Testis (tissue), 3 donors: ENCODE measurements around the gene HDAC1. TPM values are rescaled to one million over a fixed set of nuclear protein-coding genes. Genes with fewer than 3 reads are reported as not detected.

ENCODE experiments used
- DNase-seq: peaks from one replicate; pipeline ENCODE4 v3.0.0-alpha.2; 2019
- H3K27ac ChIP-seq, 2 donors: fragments of 200-600 bp; sonication (generic); one replicate each; pipeline ENCODE4 v1.5.1; 2019
- H3K27me3 ChIP-seq: fragments of 200-600 bp; sonication (generic); one replicate; pipeline ENCODE4 v1.5.1; 2019
- H3K36me3 ChIP-seq: fragments of 200-600 bp; sonication (generic); one replicate; pipeline ENCODE4 v1.5.1; 2017; ENCODE audit warnings: low read depth; ENCODE audit errors: missing control alignments
- H3K4me1 ChIP-seq: fragments of 200-600 bp; sonication (generic); one replicate; pipeline ENCODE4 v1.5.1; 2019
- H3K4me3 ChIP-seq, 2 donors: fragments of 200-600 bp; sonication (generic); one replicate each; pipeline ENCODE4 v1.5.1; 2017 to 2019
- H3K9me3 ChIP-seq: fragments of 200-600 bp; sonication (generic); one replicate; pipeline ENCODE4 v1.5.1; 2017
- CTCF ChIP-seq, 3 experiments: fragments of 450-650 bp in 2 of 3; fragments of 200-600 bp in 1 of 3; sonication (generic) in 1 of 3; IDR thresholded peaks; one replicate each; pipeline ENCODE4 v1.5.1; 2016 to 2019; ENCODE audit warnings: antibody characterized with exemption in 3 of 3, mild to moderate bottlenecking in 2 of 3, moderate library complexity in 1 of 3
- POLR2A ChIP-seq: fragments of 450-650 bp; IDR thresholded peaks from one replicate; pipeline ENCODE4 v1.6.1; 2017; ENCODE audit warnings: antibody characterized with exemption, mild to moderate bottlenecking, moderate library complexity
- WGBS, 2 donors: methylation state at CpG; one replicate each; pipeline ENCODE4 v1.1.5; 2018; 5-methylcytosine and 5-hydroxymethylcytosine counted together
- intact Hi-C: fragments of 100-400 bp; cut with DNase I; formaldehyde crosslinking; loops from one replicate; pipeline ENCODE4 v1.15.1; 2023; ENCODE audit warnings: low total_unique reads
- polyA plus RNA-seq: library from polyadenylated mRNA; stranded (reverse); fragments of 350-450 nt; fragmentation: Illumina TruSeq; extraction: RNeasy Lipid Tissue Mini Kit (QIAGEN cat#74804); gene quantifications from one replicate; pipeline ENCODE4 v1.2.3, GENCODE V29; 2014; ENCODE audit warnings: low read depth, low replicate concordance; ENCODE audit not compliant: insufficient read depth
- total RNA-seq, 2 donors: library from RNA; depleted of rRNA; stranded (reverse); fragments of >200 nt; gene quantifications; one replicate each; pipeline ENCODE4 v1.2.3, GENCODE V29; 2016

Gene HDAC1
- total and polyA plus RNA-seq, 3 donors from 2014 or later = 83.1 to 99.2 (median 91.6) TPM

- intact Hi-C loops = no loop called here
- no peak overlapping the region for H3K4me3 ChIP-seq
- DNase-seq = no peak
- H3K27ac ChIP-seq = peak overlapping the region; percentile 34 to 98
- TF ChIP-seq CTCF (IDR thresholded peaks at IDR 0.05) (no peak), POLR2A (no peak)
- 56 to 73% methylated on average over 3 of the region's 3 CpGs for WGBS, 2 donors
- H3K9me3 ChIP-seq = no peaks in the 10 kb centered on the region
- H3K27me3 ChIP-seq = no peaks in the 10 kb centered on the region
- H3K36me3 ChIP-seq = no peaks in the 10 kb centered on the region
- peaks cover 54% of the 10 kb centered on the region for H3K4me1 ChIP-seq
Observed at GRCh38 chr1:32358435-32358834, 66.6 kb downstream of the HDAC1 start.

- H3K4me3 ChIP-seq = peak overlapping the region; percentile 37 to 55
- WGBS, 2 donors = 19 to 38% methylated on average over 10 to 35 of the region's 35 CpGs
- TF ChIP-seq POLR2A (no peak), CTCF (IDR thresholded peaks at IDR 0.05) (no peak)
- no peaks in the 10 kb centered on the region for H3K9me3 ChIP-seq
- H3K4me1 ChIP-seq = peaks cover 33% of the 10 kb centered on the region
- no peaks in the 10 kb centered on the region for H3K27me3 ChIP-seq
- intact Hi-C loops = no loop called here
- peak; percentile 80 for DNase-seq
- no peaks in the 10 kb centered on the region for H3K36me3 ChIP-seq
- H3K27ac ChIP-seq = peak overlapping the region; percentile 84 to 94
Observed at GRCh38 chr1:32361308-32361673, 69.4 kb downstream of the HDAC1 start.

- peak overlapping the region; percentile 84 to 94 for H3K27ac ChIP-seq
- H3K9me3 ChIP-seq = no peaks in the 10 kb centered on the region
- H3K27me3 ChIP-seq = no peaks in the 10 kb centered on the region
- TF ChIP-seq CTCF (IDR thresholded peaks at IDR 0.05) (peak; percentile 33 to 51 (median 37)), POLR2A (no peak)
- H3K4me3 ChIP-seq = peak overlapping the region; percentile 37 to 55
- no peaks in the 10 kb centered on the region for H3K36me3 ChIP-seq
- intact Hi-C loops = no loop called here
- peaks cover 29% of the 10 kb centered on the region for H3K4me1 ChIP-seq
- WGBS, 2 donors = 3 to 4% methylated on average over 12 to 59 of the region's 91 CpGs
- peak; percentile 74 for DNase-seq
Observed at GRCh38 chr1:32361674-32362473, 70.0 kb downstream of the HDAC1 start.

- peak; percentile 72 for DNase-seq
- Histone ChIP-seq H3K9me3 (no peaks in the 10 kb centered on the region), H3K4me1 (peaks cover 29% of the 10 kb centered on the region), H3K27me3 (no peaks in the 10 kb centered on the region), H3K27ac (peak within 1 kb of the TSS; percentile 84 to 94), H3K36me3 (no peaks in the 10 kb centered on the region), H3K4me3 (peak within 1 kb of the TSS; percentile 37 to 55)
- TF ChIP-seq CTCF (IDR thresholded peaks at IDR 0.05) (no peak), POLR2A (no peak)
- WGBS, 2 donors = 36 to 46% methylated on average over 11 to 17 of the region's 17 CpGs
- intact Hi-C loops = no loop called here
Observed at GRCh38 chr1:32362474-32363313, 70.8 kb downstream of the HDAC1 start, which contains the start of the genes FAM229A and TSSK3. Gene FAM229A (minus strand): TSS chr1:32362485. CDS start chr1:32362091, 394 bp downstream. Gene TSSK3 (plus strand): TSS chr1:32362539. CDS start chr1:32362702, 163 bp downstream.
